HepG2 (cell line): ENCODE results near the gene PSMG3. TPM values are rescaled to one million over a fixed set of nuclear protein-coding genes. Genes with fewer than 3 reads are reported as not detected.

Source experiments
- BRCA1 ChIP-seq: sonication (generic); formaldehyde crosslinking; IDR thresholded peaks from 2 replicates; pipeline ENCODE4 v1.4.0; 2020; ENCODE audit warnings: missing genetic modification reagents
- FOXA3 ChIP-seq: IDR thresholded peaks from 2 replicates; pipeline ENCODE4 v1.6.1; 2016; ENCODE audit warnings: missing genetic modification reagents, missing compliant biosample characterization
- KMT2A ChIP-seq: sonication (generic); formaldehyde crosslinking; IDR thresholded peaks from 2 replicates; pipeline ENCODE4 v1.4.0; 2020; ENCODE audit warnings: missing genetic modification reagents
- MAFF ChIP-seq: IDR thresholded peaks from 2 replicates; pipeline ENCODE4 v1.6.1; 2011; ENCODE audit warnings: low read depth, low read length, improper control_type of control experiment
- PRPF4 ChIP-seq: fragments of 200-400 bp; formaldehyde crosslinking; IDR thresholded peaks from 2 replicates; pipeline ENCODE4 v1.6.1; 2016; ENCODE audit warnings: low read length, low read depth; ENCODE audit not compliant: poor library complexity, severe bottlenecking
- SAFB2 ChIP-seq: sonication (generic); formaldehyde crosslinking; IDR thresholded peaks from 2 replicates; pipeline ENCODE4 v1.5.1; 2020; ENCODE audit warnings: missing genetic modification reagents, low read depth, mild to moderate bottlenecking, borderline replicate concordance
- SSRP1 ChIP-seq: IDR thresholded peaks from 2 replicates; pipeline ENCODE4 v1.6.1; 2016; ENCODE audit warnings: control low read depth
- ZNF326 ChIP-seq: sonication (generic); formaldehyde crosslinking; IDR thresholded peaks from 2 replicates; pipeline ENCODE4 v1.4.0; 2020; ENCODE audit warnings: missing genetic modification reagents, borderline replicate concordance
- ZNF589 ChIP-seq: sonication (generic); formaldehyde crosslinking; conservative IDR thresholded peaks from 2 replicates; pipeline ENCODE4 v1.8.0; 2022; ENCODE audit warnings: mild to moderate bottlenecking, moderate library complexity, missing genetic modification reagents
- ZSCAN9 ChIP-seq: IDR thresholded peaks from 2 replicates; pipeline ENCODE4 v1.6.1; 2016; ENCODE audit warnings: borderline replicate concordance
- polyA plus RNA-seq, 8 experiments: library from polyadenylated mRNA; depleted of rRNA in 3 of 8; stranded (reverse) in 7 of 8; unstranded in 1 of 8; fragments of >200 nt; fragmentation: Illumina TruSeq in 4 of 8; extraction: Trizol in 4 of 8; gene quantifications; 2 replicates each; pipeline versions ENCODE4 v1.2.1 to v1.2.3, GENCODE V29; 2011 to 2016; ENCODE audit warnings: low read depth in 4 of 8, missing spikeins in 1 of 8, mixed read lengths in 1 of 8; ENCODE audit not compliant: insufficient read depth in 1 of 8
- total RNA-seq, 5 experiments: library from RNA; depleted of rRNA; stranded (reverse); fragments of >200 nt; fragmentation: Illumina TruSeq; extraction: Trizol; gene quantifications; 2 replicates each; pipeline ENCODE4 v1.2.3, GENCODE V29; 2016; ENCODE audit warnings: low read depth in 1 of 5
- TF ChIP-seq, protein P1 (sequence below), 2 experiments: fragments of 450-650 bp in 1 of 2; sonication (generic) in 1 of 2; formaldehyde crosslinking in 1 of 2; IDR thresholded peaks; 2 replicates each; pipeline versions ENCODE4 v1.6.1 to v1.8.0; 2016 to 2022; ENCODE audit warnings: antibody characterized with exemption in 1 of 2, mild to moderate bottlenecking in 1 of 2, missing genetic modification reagents in 1 of 2
- TF ChIP-seq, protein P2 (sequence below): sonication (generic); formaldehyde crosslinking; IDR thresholded peaks from 2 replicates; pipeline ENCODE4 v1.5.0; 2020; ENCODE audit warnings: missing genetic modification reagents
- TF ChIP-seq, protein P3 (sequence below): sonication (generic); formaldehyde crosslinking; IDR thresholded peaks from 2 replicates; pipeline ENCODE4 v1.4.0; 2020; ENCODE audit warnings: missing genetic modification reagents, borderline replicate concordance
- TF ChIP-seq, protein P4 (sequence below): sonication (generic); formaldehyde crosslinking; IDR thresholded peaks from 2 replicates; pipeline ENCODE4 v1.5.0; 2020; ENCODE audit warnings: missing genetic modification reagents

Gene PSMG3
- total and polyA plus RNA-seq, 2 of the 13 experiments (the other 11 are each of a cell fraction or from before 2014, with no cell fraction given) = 29.6 to 48.4 TPM

DNA sequence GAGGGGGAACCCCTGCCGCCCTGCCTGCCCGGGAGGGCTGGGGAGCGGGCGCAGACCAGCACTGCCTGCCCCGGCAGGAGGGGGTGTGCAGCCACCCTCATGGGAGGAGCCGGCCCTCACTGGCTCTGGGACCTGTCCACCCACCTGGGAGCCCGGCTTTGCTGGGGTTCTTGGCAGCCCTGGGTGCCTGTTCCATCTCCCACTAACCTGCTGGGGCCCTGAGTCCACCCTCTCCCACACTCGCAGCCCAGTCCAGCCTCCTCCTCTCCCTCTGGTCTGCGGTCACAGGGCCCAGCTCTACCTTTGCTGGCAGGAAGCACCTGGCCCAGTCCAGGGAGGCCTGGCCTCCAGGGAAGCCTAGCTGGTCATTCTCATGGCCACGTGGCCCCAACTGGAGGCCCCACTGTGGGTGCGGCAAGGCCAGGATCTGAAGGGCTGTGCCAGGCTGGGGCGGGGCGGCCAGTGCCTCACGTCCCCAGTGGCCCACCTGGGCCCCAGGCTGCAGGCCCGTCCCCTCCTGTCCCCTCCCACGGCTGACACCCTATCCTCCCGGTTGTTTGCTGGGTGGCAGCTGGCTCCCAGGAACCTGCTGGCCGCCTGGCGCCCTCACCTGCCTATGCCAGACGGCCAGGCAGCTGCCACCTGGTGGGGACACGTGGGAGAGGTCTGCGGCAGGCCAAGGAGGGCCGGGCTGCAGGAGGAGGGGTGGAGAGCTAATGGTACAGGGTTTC is 13.9 kb downstream of the PSMG3 start, which contains the start of gene TMEM184A (continued):
- TF ChIP-seq, protein P1, sequence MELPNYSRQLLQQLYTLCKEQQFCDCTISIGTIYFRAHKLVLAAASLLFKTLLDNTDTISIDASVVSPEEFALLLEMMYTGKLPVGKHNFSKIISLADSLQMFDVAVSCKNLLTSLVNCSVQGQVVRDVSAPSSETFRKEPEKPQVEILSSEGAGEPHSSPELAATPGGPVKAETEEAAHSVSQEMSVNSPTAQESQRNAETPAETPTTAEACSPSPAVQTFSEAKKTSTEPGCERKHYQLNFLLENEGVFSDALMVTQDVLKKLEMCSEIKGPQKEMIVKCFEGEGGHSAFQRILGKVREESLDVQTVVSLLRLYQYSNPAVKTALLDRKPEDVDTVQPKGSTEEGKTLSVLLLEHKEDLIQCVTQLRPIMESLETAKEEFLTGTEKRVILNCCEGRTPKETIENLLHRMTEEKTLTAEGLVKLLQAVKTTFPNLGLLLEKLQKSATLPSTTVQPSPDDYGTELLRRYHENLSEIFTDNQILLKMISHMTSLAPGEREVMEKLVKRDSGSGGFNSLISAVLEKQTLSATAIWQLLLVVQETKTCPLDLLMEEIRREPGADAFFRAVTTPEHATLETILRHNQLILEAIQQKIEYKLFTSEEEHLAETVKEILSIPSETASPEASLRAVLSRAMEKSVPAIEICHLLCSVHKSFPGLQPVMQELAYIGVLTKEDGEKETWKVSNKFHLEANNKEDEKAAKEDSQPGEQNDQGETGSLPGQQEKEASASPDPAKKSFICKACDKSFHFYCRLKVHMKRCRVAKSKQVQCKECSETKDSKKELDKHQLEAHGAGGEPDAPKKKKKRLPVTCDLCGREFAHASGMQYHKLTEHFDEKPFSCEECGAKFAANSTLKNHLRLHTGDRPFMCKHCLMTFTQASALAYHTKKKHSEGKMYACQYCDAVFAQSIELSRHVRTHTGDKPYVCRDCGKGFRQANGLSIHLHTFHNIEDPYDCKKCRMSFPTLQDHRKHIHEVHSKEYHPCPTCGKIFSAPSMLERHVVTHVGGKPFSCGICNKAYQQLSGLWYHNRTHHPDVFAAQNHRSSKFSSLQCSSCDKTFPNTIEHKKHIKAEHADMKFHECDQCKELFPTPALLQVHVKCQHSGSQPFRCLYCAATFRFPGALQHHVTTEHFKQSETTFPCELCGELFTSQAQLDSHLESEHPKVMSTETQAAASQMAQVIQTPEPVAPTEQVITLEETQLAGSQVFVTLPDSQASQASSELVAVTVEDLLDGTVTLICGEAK (IDR thresholded peaks at IDR 0.05) = no peak
- TF ChIP-seq, protein P1 (CRISPR knock-in tag; IDR thresholded peaks at IDR 0.05) = no peak
- TF ChIP-seq, protein P2, sequence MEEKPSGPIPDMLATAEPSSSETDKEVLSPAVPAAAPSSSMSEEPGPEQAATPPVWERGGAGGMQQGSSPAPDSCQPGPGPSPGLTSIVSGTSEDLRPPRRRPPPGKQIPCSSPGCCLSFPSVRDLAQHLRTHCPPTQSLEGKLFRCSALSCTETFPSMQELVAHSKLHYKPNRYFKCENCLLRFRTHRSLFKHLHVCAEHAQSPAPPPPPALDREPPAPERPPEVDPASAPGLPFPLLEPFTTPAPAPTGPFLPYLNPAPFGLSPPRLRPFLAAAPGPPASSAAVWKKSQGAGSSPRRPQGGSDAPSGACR (CRISPR knock-in tag) = no peak; the same call in 1 of the 2 replicates
- TF ChIP-seq SSRP1 (no peak), ZSCAN9 (CRISPR knock-in tag) (peak; percentile 41; the same call in 1 of the 2 replicates), ZNF326 (CRISPR knock-in tag) (no peak), BRCA1 (CRISPR knock-in tag) (peak; percentile 86), PRPF4 (no peak), ZNF589 (CRISPR knock-in tag) (0 out of 2 replicates have a peak, but pooled peaks have one; percentile 42), SAFB2 (CRISPR knock-in tag) (no peak), FOXA3 (CRISPR knock-in tag) (peak; percentile 37; the same call in 1 of the 2 replicates), MAFF (no peak), KMT2A (CRISPR knock-in tag) (peak; percentile 66; the same call in 1 of the 2 replicates)
- TF ChIP-seq, protein P3, sequence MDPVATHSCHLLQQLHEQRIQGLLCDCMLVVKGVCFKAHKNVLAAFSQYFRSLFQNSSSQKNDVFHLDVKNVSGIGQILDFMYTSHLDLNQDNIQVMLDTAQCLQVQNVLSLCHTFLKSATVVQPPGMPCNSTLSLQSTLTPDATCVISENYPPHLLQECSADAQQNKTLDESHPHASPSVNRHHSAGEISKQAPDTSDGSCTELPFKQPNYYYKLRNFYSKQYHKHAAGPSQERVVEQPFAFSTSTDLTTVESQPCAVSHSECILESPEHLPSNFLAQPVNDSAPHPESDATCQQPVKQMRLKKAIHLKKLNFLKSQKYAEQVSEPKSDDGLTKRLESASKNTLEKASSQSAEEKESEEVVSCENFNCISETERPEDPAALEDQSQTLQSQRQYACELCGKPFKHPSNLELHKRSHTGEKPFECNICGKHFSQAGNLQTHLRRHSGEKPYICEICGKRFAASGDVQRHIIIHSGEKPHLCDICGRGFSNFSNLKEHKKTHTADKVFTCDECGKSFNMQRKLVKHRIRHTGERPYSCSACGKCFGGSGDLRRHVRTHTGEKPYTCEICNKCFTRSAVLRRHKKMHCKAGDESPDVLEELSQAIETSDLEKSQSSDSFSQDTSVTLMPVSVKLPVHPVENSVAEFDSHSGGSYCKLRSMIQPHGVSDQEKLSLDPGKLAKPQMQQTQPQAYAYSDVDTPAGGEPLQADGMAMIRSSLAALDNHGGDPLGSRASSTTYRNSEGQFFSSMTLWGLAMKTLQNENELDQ (CRISPR knock-in tag) = no peak
- TF ChIP-seq, protein P4, sequence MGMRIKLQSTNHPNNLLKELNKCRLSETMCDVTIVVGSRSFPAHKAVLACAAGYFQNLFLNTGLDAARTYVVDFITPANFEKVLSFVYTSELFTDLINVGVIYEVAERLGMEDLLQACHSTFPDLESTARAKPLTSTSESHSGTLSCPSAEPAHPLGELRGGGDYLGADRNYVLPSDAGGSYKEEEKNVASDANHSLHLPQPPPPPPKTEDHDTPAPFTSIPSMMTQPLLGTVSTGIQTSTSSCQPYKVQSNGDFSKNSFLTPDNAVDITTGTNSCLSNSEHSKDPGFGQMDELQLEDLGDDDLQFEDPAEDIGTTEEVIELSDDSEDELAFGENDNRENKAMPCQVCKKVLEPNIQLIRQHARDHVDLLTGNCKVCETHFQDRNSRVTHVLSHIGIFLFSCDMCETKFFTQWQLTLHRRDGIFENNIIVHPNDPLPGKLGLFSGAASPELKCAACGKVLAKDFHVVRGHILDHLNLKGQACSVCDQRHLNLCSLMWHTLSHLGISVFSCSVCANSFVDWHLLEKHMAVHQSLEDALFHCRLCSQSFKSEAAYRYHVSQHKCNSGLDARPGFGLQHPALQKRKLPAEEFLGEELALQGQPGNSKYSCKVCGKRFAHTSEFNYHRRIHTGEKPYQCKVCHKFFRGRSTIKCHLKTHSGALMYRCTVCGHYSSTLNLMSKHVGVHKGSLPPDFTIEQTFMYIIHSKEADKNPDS (CRISPR knock-in tag) = 0 out of 2 replicates have a peak, but pooled peaks have one; percentile 25
